Pulmonary artery endothelial cell (primary cell): ENCODE data around the gene ALKBH8. TPM values are rescaled to one million over a fixed set of nuclear protein-coding genes. Genes with fewer than 3 reads are reported as not detected.
"Not testable (repeated sequence)": the region's sequence is repeated elsewhere in the genome, so short reads cannot be mapped to it uniquely, and the experiment has no call there.

ENCODE experiments used
- DNase-seq: peaks from one replicate; pipeline ENCODE4 v3.0.0-alpha.2; 2011; ENCODE audit warnings: low read depth, low spot score
- total RNA-seq: library from RNA; depleted of rRNA; stranded (reverse); fragments of >200 nt; gene quantifications from 2 replicates; pipeline ENCODE4 v1.2.3, GENCODE V29; 2014

Gene ALKBH8
- total RNA-seq, 1 donor from 2014 or later = 10.8 TPM

- no peak for DNase-seq
Measured at GRCh38 chr11:107505647-107506225, 59.8 kb downstream of the ALKBH8 start.

- no peak for DNase-seq
Measured at GRCh38 chr11:107504981-107505380, 60.6 kb downstream of the ALKBH8 start.

GRCh38 chr11:107501713-107502112 is 63.8 kb downstream of the ALKBH8 start:
- no peak for DNase-seq

- DNase-seq = not testable (repeated sequence)
Measured at GRCh38 chr11:107497371-107497770, 68.2 kb downstream of the ALKBH8 start.

- peak; percentile 55 for DNase-seq
Measured at GRCh38 chr11:107496011-107496410, 69.5 kb downstream of the ALKBH8 start.

- no peak for DNase-seq
Measured at GRCh38 chr11:107494055-107494454, 71.5 kb downstream of the ALKBH8 start.

GRCh38 chr11:107493117-107493516 is 72.4 kb downstream of the ALKBH8 start:
- no peak for DNase-seq

GRCh38 chr11:107490836-107491235 is 74.7 kb downstream of the ALKBH8 start:
- DNase-seq = no peak

GRCh38 chr11:107482234-107482633 is 83.3 kb downstream of the ALKBH8 start:
- no peak for DNase-seq

- no peak for DNase-seq
Measured at GRCh38 chr11:107478922-107479321, 86.6 kb downstream of the ALKBH8 start.

GRCh38 chr11:107477820-107478219 is 87.7 kb downstream of the ALKBH8 start:
- DNase-seq = no peak

- no peak for DNase-seq
Measured at GRCh38 chr11:107473792-107474191, 91.7 kb downstream of the ALKBH8 start.

GRCh38 chr11:107472966-107473365 is 92.6 kb downstream of the ALKBH8 start:
- no peak for DNase-seq

GRCh38 chr11:107468596-107468995 is 96.9 kb downstream of the ALKBH8 start:
- DNase-seq = no peak

- DNase-seq = no peak
Measured at GRCh38 chr11:107467696-107468095, 97.8 kb downstream of the ALKBH8 start.

- not testable (repeated sequence) for DNase-seq
Measured at GRCh38 chr11:107466275-107466866, 99.2 kb downstream of the ALKBH8 start.

- peak; percentile 80 for DNase-seq
Measured at GRCh38 chr11:107457558-107458271, 107.8 kb downstream of the ALKBH8 start, which contains the start of gene CWF19L2. CWF19L2 (minus strand) TSS chr11:107457825; CDS start chr11:107457816, 9 bp downstream.

GRCh38 chr11:107457205-107457557 is 108.4 kb downstream of the ALKBH8 start:
- DNase-seq = no peak

GRCh38 chr11:107453594-107454286 is 111.8 kb downstream of the ALKBH8 start:
- no peak for DNase-seq
